ENCODE data around the gene FARP1. TPM values are rescaled to one million over a fixed set of nuclear protein-coding genes. Genes with fewer than 3 reads are reported as not detected.

The FARP1 gene
- total RNA-seq, 2 donors from 2014 or later, result 1.0 to 2.2 TPM

GRCh38 chr13:98310485-98311199, 167.7 kb downstream of the FARP1 start:
- no peaks in the 10 kb centered on the region for H3K36me3 Mint-ChIP-seq
- no peaks in the 10 kb centered on the region for H3K4me1 Mint-ChIP-seq (ENCODE audit: low read depth in 2 of 2)
- no peak for DNase-seq (ENCODE audit: low spot score)
- peaks cover 3 to 14% of the 10 kb centered on the region in 2 donors for H3K27me3 Mint-ChIP-seq
- no peak for ATAC-seq
- no peak overlapping the region for H3K4me3 Mint-ChIP-seq
- H3K9me3 Mint-ChIP-seq, result no peaks in the 10 kb centered on the region
- no peak overlapping the region for H3K27ac Mint-ChIP-seq

GRCh38 chr13:98311200-98311548, 168.3 kb downstream of the FARP1 start:
- Mint-ChIP-seq H3K36me3 (no peaks in the 10 kb centered on the region), H3K9me3 (no peaks in the 10 kb centered on the region), H3K27ac (no peak overlapping the region), H3K4me1 (ENCODE audit: low read depth in 2 of 2) (no peaks in the 10 kb centered on the region), H3K27me3 (peaks cover 3 to 10% of the 10 kb centered on the region in 2 donors), H3K4me3 (no peak overlapping the region)
- ATAC-seq (no peak), DNase-seq (ENCODE audit: low spot score) (no peak)

GRCh38 chr13:98312606-98313005, 169.7 kb downstream of the FARP1 start:
- Mint-ChIP-seq H3K9me3 (no peaks in the 10 kb centered on the region), H3K27ac (no peak overlapping the region), H3K27me3 (peaks cover under 1 to 7% of the 10 kb centered on the region in 2 donors), H3K4me3 (no peak overlapping the region), H3K36me3 (no peaks in the 10 kb centered on the region), H3K4me1 (ENCODE audit: low read depth in 2 of 2) (no peaks in the 10 kb centered on the region)
- ATAC-seq (no peak), DNase-seq (ENCODE audit: low spot score) (no peak)

- H3K36me3 Mint-ChIP-seq, result no peaks in the 10 kb centered on the region
- H3K27me3 Mint-ChIP-seq, result peaks cover 3 to 6% of the 10 kb centered on the region in 2 donors
- no peak overlapping the region for H3K4me3 Mint-ChIP-seq
- H3K9me3 Mint-ChIP-seq, result no peaks in the 10 kb centered on the region
- DNase-seq (ENCODE audit: low spot score) (no peak), ATAC-seq (no peak)
- H3K27ac Mint-ChIP-seq, result no peak overlapping the region
- no peaks in the 10 kb centered on the region for H3K4me1 Mint-ChIP-seq (ENCODE audit: low read depth in 2 of 2)
These were observed 170.4 kb downstream of the FARP1 start for GRCh38 chr13:98313023-98313921.

DNA sequence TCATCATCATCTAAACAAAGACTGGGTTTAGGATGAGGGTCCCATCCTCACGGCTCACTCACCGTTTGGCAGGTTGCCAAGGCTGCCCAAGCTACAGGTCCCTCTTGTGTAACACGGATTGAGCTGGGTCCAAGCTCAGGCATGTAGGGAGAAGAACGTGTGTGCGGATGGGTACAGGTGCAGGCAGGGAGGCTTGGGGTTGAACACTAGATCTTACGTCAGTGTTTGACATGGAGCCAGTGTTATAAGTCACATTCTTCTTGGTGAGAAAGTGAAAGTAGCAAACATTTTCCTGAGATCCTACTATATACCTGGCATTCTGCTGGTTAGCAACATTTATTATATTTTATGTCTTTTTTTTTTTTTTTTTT, 171.0 kb downstream of the FARP1 start:
- DNase-seq (ENCODE audit: low spot score), result no peak
- Mint-ChIP-seq H3K4me1 (ENCODE audit: low read depth in 2 of 2) (no peaks in the 10 kb centered on the region), H3K4me3 (no peak overlapping the region), H3K27ac (no peak overlapping the region), H3K27me3 (peaks cover 4 to 12% of the 10 kb centered on the region in 2 donors), H3K36me3 (no peaks in the 10 kb centered on the region), H3K9me3 (no peaks in the 10 kb centered on the region)
- no peak for ATAC-seq

DNA sequence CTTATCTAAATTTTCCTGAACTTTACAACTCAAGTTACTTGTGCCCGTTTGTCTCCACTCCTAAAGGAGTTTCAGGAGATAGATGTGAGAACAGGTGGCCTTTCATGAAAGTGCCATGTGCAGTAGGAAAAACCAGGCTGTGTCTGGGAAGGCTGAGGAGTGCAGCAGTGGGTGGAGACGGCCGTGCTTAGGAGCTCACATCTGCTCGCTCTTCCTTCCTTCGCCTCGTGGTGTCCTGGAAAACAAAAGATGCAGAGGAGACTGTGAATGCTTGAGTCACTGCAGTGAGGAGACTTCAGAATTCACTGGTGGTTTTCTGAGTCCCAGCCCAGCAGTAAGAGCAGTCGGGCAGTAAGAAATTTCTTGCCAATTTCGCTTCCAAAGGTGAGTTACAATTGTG, 172.6 kb downstream of the FARP1 start:
- H3K4me3 Mint-ChIP-seq, result no peak overlapping the region
- no peaks in the 10 kb centered on the region for H3K9me3 Mint-ChIP-seq
- H3K27ac Mint-ChIP-seq, result no peak overlapping the region
- no peak for DNase-seq (ENCODE audit: low spot score)
- peaks cover 4 to 13% of the 10 kb centered on the region in 2 donors for H3K27me3 Mint-ChIP-seq
- no peaks in the 10 kb centered on the region for H3K36me3 Mint-ChIP-seq
- no peak for ATAC-seq
- no peaks in the 10 kb centered on the region for H3K4me1 Mint-ChIP-seq (ENCODE audit: low read depth in 2 of 2)

GRCh38 chr13:98315902-98316301, 173.0 kb downstream of the FARP1 start:
- ATAC-seq (no peak), DNase-seq (ENCODE audit: low spot score) (no peak)
- no peaks in the 10 kb centered on the region for H3K36me3 Mint-ChIP-seq
- H3K27ac Mint-ChIP-seq, result no peak overlapping the region
- H3K4me3 Mint-ChIP-seq, result no peak overlapping the region
- no peaks in the 10 kb centered on the region for H3K4me1 Mint-ChIP-seq (ENCODE audit: low read depth in 2 of 2)
- peaks cover 4 to 13% of the 10 kb centered on the region in 2 donors for H3K27me3 Mint-ChIP-seq
- H3K9me3 Mint-ChIP-seq, result no peaks in the 10 kb centered on the region

DNA sequence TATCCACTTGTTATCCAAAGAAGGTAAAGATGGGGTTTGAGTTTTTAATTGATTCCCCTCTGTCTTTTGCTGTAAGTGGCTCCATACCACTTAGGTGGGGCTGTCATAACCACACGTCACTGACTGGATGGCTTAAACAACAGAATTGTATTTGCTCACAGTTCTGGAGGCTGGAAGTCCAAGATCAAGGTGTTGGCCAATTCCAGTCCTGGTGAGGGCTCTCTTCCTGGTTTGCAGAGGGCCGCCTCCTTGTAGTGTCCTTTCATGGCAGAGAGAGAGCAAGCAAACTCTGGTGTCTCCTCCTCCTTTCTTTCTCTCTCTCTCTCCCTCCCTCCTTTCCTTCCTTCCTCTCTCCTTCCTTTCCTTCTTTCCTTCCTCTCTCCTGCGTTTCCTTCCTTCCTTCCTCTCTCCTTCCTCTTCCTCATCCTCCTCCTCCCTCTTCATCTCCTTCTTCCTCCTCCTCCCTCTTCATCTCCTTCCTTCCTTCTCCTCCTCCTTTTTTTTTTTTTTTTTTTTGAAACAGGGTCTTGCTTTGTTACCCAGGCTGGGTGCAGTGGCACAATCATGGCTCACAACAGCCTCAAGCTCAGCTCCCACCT, 174.8 kb downstream of the FARP1 start:
- DNase-seq (ENCODE audit: low spot score) (no peak), ATAC-seq (no peak)
- no peaks in the 10 kb centered on the region for H3K9me3 Mint-ChIP-seq
- peaks cover 7 to 13% of the 10 kb centered on the region in 2 donors for H3K27me3 Mint-ChIP-seq
- no peak overlapping the region for H3K4me3 Mint-ChIP-seq
- no peaks in the 10 kb centered on the region for H3K4me1 Mint-ChIP-seq (ENCODE audit: low read depth in 2 of 2)
- H3K36me3 Mint-ChIP-seq, result no peaks in the 10 kb centered on the region
- no peak overlapping the region for H3K27ac Mint-ChIP-seq

DNA sequence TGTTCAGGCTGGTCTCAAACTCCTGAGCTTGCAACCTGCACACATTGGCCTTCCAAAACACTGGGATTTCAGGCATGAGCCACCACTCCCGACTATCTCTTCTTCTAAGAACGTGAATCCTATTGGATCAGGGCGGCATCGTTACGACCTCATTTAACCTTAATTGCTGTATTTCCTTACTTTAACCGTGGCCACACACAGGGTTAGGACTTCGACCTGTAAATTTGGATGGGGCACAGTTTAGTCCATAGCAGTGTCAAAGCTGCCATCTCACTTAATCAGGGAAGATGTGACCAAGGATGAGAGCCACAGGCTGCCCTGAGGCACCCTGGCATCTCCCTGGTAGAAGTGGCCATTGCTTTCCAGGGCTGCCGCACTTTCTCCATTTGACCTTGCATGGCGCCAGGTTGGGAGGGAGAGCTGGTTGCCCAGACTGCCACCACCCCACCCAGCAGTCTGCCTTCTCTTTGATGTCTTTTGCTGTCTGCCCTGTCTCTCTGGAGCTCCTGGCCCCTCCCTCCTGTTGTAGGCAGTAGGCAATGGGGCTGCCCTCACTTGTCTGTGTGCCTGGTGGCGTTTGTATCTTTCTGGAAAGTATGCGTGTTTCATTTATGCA, 175.5 kb downstream of the FARP1 start:
- ATAC-seq, result no peak

GRCh38 chr13:98320561-98321105, 177.7 kb downstream of the FARP1 start:
- Mint-ChIP-seq H3K36me3 (no peaks in the 10 kb centered on the region), H3K27ac (no peak overlapping the region), H3K4me1 (ENCODE audit: low read depth in 2 of 2) (no peaks in the 10 kb centered on the region), H3K4me3 (no peak overlapping the region), H3K27me3 (peaks cover 14 to 26% of the 10 kb centered on the region in 2 donors), H3K9me3 (no peaks in the 10 kb centered on the region)
- DNase-seq (ENCODE audit: low spot score) (no peak), ATAC-seq (no peak)

More for the DNA sequence above, 175.5 kb downstream of the FARP1 start:
- no peak for DNase-seq (ENCODE audit: low spot score)
- peaks cover 7 to 13% of the 10 kb centered on the region in 2 donors for H3K27me3 Mint-ChIP-seq
- H3K9me3 Mint-ChIP-seq, result no peaks in the 10 kb centered on the region
- H3K36me3 Mint-ChIP-seq, result no peaks in the 10 kb centered on the region
- no peak overlapping the region for H3K4me3 Mint-ChIP-seq
- H3K27ac Mint-ChIP-seq, result no peak overlapping the region
- no peaks in the 10 kb centered on the region for H3K4me1 Mint-ChIP-seq (ENCODE audit: low read depth in 2 of 2)

DNA sequence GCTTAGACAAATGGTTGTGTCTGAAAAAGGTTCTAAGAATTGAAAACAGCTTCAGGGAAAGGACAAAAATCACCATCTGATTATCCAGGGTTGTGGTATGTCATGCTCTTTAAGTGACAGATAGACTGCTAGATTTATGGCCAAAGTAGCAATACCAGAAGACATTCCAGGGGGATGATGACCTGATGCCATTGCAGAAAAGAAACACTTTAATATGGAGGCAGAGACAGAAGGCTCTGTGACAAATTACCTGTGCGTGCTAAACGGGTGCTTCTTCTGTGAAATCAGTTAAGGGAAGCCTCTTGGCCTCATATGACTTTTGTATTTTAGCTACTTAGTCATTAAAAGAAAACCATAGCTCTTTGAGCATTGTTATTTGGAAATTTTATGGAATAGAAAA, 178.5 kb downstream of the FARP1 start:
- ATAC-seq, result no peak
- no peak overlapping the region for H3K4me3 Mint-ChIP-seq
- peaks cover 14 to 31% of the 10 kb centered on the region in 2 donors for H3K27me3 Mint-ChIP-seq
- H3K36me3 Mint-ChIP-seq, result no peaks in the 10 kb centered on the region
- no peaks in the 10 kb centered on the region for H3K4me1 Mint-ChIP-seq (ENCODE audit: low read depth in 2 of 2)
- no peak for DNase-seq (ENCODE audit: low spot score)
- H3K9me3 Mint-ChIP-seq, result no peaks in the 10 kb centered on the region
- no peak overlapping the region for H3K27ac Mint-ChIP-seq

- Mint-ChIP-seq H3K9me3 (no peaks in the 10 kb centered on the region), H3K4me3 (no peak overlapping the region), H3K27ac (no peak overlapping the region), H3K4me1 (ENCODE audit: low read depth in 2 of 2) (no peaks in the 10 kb centered on the region), H3K36me3 (no peaks in the 10 kb centered on the region), H3K27me3 (peaks cover 14 to 34% of the 10 kb centered on the region in 2 donors)
- DNase-seq (ENCODE audit: low spot score) (no peak), ATAC-seq (no peak)
These were observed 179.3 kb downstream of the FARP1 start for GRCh38 chr13:98322091-98322718.

GRCh38 chr13:98324105-98324504, 181.2 kb downstream of the FARP1 start:
- H3K4me3 Mint-ChIP-seq, result no peak overlapping the region
- no peak for DNase-seq (ENCODE audit: low spot score)
- ATAC-seq, result no peak
- H3K4me1 Mint-ChIP-seq (ENCODE audit: low read depth in 2 of 2), result no peaks in the 10 kb centered on the region
- H3K9me3 Mint-ChIP-seq, result no peaks in the 10 kb centered on the region
- H3K27ac Mint-ChIP-seq, result no peak overlapping the region
- H3K36me3 Mint-ChIP-seq, result no peaks in the 10 kb centered on the region
- peaks cover 12 to 21% of the 10 kb centered on the region in 2 donors for H3K27me3 Mint-ChIP-seq

Data from natural killer cell treated with Interleukin-12 subunit alpha and Interleukin-12 subunit beta and Interleukin-15 and Interleukin-18, amount 100 ng/mL, for 72 hours (primary cell).